ENCODE results near the gene RAB30.

GRCh38 chr11:83004746-83005556 lies 66.7 kb downstream of the RAB30 start:
- TF ChIP-seq POLR2A (IDR thresholded peaks at IDR 0.05), result no peak
- TF ChIP-seq, protein P1, sequence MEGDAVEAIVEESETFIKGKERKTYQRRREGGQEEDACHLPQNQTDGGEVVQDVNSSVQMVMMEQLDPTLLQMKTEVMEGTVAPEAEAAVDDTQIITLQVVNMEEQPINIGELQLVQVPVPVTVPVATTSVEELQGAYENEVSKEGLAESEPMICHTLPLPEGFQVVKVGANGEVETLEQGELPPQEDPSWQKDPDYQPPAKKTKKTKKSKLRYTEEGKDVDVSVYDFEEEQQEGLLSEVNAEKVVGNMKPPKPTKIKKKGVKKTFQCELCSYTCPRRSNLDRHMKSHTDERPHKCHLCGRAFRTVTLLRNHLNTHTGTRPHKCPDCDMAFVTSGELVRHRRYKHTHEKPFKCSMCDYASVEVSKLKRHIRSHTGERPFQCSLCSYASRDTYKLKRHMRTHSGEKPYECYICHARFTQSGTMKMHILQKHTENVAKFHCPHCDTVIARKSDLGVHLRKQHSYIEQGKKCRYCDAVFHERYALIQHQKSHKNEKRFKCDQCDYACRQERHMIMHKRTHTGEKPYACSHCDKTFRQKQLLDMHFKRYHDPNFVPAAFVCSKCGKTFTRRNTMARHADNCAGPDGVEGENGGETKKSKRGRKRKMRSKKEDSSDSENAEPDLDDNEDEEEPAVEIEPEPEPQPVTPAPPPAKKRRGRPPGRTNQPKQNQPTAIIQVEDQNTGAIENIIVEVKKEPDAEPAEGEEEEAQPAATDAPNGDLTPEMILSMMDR (IDR thresholded peaks at IDR 0.05), result no peak
